ENCODE data around the gene LEUTX. TPM values are rescaled to one million over a fixed set of nuclear protein-coding genes. Genes with fewer than 3 reads are reported as not detected.
A peak's percentile ranks its signal among the peaks of the same experiment; 100 is the strongest.
"Not testable (repeated sequence)": the region's sequence is repeated elsewhere in the genome, so short reads cannot be mapped to it uniquely, and the experiment has no call there.

Gene LEUTX
- total RNA-seq, 1 experiment from 2014 or later = not detected

GRCh38 chr19:39754544-39754943 lies 24.1 kb upstream of the LEUTX start:
- Histone ChIP-seq H3K27ac (no peak overlapping the region), H3K4me1 (replicated peaks) (no peaks in the 10 kb centered on the region), H3K36me3 (no peaks in the 10 kb centered on the region), H3K27me3 (replicated peaks) (peaks cover 43% of the 10 kb centered on the region), H3K4me3 (no peak overlapping the region), H3K9me3 (replicated peaks) (no peaks in the 10 kb centered on the region)
- no peak for DNase-seq (ENCODE audit: low read depth in 1 of 2, low spot score in 2 of 2)

- Histone ChIP-seq H3K4me1 (replicated peaks) (no peaks in the 10 kb centered on the region), H3K9me3 (replicated peaks) (no peaks in the 10 kb centered on the region), H3K27me3 (replicated peaks) (peaks cover 41% of the 10 kb centered on the region), H3K4me3 (no peak overlapping the region), H3K36me3 (no peaks in the 10 kb centered on the region), H3K27ac (no peak overlapping the region)
- no peak for DNase-seq (ENCODE audit: low read depth in 1 of 2, low spot score in 2 of 2)
Measured at GRCh38 chr19:39754971-39755370, 23.7 kb upstream of the LEUTX start.

GRCh38 chr19:39759457-39760184 lies 19.0 kb upstream of the LEUTX start:
- no peaks in the 10 kb centered on the region for H3K36me3 ChIP-seq
- no peak overlapping the region for H3K27ac ChIP-seq
- no peak for DNase-seq (ENCODE audit: low read depth in 1 of 2, low spot score in 2 of 2)
- H3K4me3 ChIP-seq = no peak overlapping the region
- no peaks in the 10 kb centered on the region for H3K4me1 ChIP-seq (replicated peaks)
- H3K27me3 ChIP-seq (replicated peaks) = peaks cover 23% of the 10 kb centered on the region
- H3K9me3 ChIP-seq (replicated peaks) = no peaks in the 10 kb centered on the region

GRCh38 chr19:39761851-39762250 lies 16.8 kb upstream of the LEUTX start:
- not testable (repeated sequence) for H3K4me1 ChIP-seq (replicated peaks); H3K9me3 ChIP-seq (replicated peaks); H3K4me3 ChIP-seq; H3K36me3 ChIP-seq; H3K27ac ChIP-seq; H3K27me3 ChIP-seq (replicated peaks); DNase-seq (ENCODE audit: low read depth in 1 of 2, low spot score in 2 of 2)

GRCh38 chr19:39765091-39766076 lies 13.3 kb upstream of the LEUTX start:
- Histone ChIP-seq H3K27ac (no peak overlapping the region), H3K27me3 (replicated peaks) (0 out of 2 replicates have a peak, but pooled peaks cover 8% of the 10 kb centered on the region), H3K4me1 (replicated peaks) (no peaks in the 10 kb centered on the region), H3K4me3 (no peak overlapping the region), H3K36me3 (no peaks in the 10 kb centered on the region), H3K9me3 (replicated peaks) (peaks cover 3% of the 10 kb centered on the region; the same call in 1 of the 2 replicates)
- peak; percentile 18 to 53 for DNase-seq (ENCODE audit: low read depth in 1 of 2, low spot score in 2 of 2)

- H3K4me1 ChIP-seq (replicated peaks) = no peaks in the 10 kb centered on the region
- H3K9me3 ChIP-seq (replicated peaks) = peaks cover 3% of the 10 kb centered on the region; the same call in 1 of the 2 replicates
- H3K4me3 ChIP-seq = no peak overlapping the region
- H3K27me3 ChIP-seq (replicated peaks) = peaks cover 26% of the 10 kb centered on the region
- H3K27ac ChIP-seq = no peak overlapping the region
- no peak for DNase-seq (ENCODE audit: low read depth in 1 of 2, low spot score in 2 of 2)
- H3K36me3 ChIP-seq = no peaks in the 10 kb centered on the region
Measured at GRCh38 chr19:39768334-39768733, 10.3 kb upstream of the LEUTX start.

GRCh38 chr19:39768786-39769185 lies 9.9 kb upstream of the LEUTX start:
- Histone ChIP-seq H3K27me3 (replicated peaks) (peaks cover 27% of the 10 kb centered on the region), H3K9me3 (replicated peaks) (peaks cover 3% of the 10 kb centered on the region; the same call in 1 of the 2 replicates), H3K27ac (no peak overlapping the region), H3K36me3 (no peaks in the 10 kb centered on the region), H3K4me3 (no peak overlapping the region), H3K4me1 (replicated peaks) (no peaks in the 10 kb centered on the region)
- no peak for DNase-seq (ENCODE audit: low read depth in 1 of 2, low spot score in 2 of 2)

GRCh38 chr19:39780894-39781293 lies 2.2 kb downstream of the LEUTX start:
- DNase-seq (ENCODE audit: low read depth in 1 of 2, low spot score in 2 of 2) = no peak
- Histone ChIP-seq H3K36me3 (no peaks in the 10 kb centered on the region), H3K27me3 (replicated peaks) (peaks cover 31% of the 10 kb centered on the region), H3K4me1 (replicated peaks) (no peaks in the 10 kb centered on the region), H3K4me3 (no peak overlapping the region), H3K9me3 (replicated peaks) (no peaks in the 10 kb centered on the region), H3K27ac (no peak overlapping the region)

- no peaks in the 10 kb centered on the region for H3K36me3 ChIP-seq
- no peak overlapping the region for H3K27ac ChIP-seq
- DNase-seq (ENCODE audit: low read depth in 1 of 2, low spot score in 2 of 2) = no peak
- no peaks in the 10 kb centered on the region for H3K4me1 ChIP-seq (replicated peaks)
- no peak overlapping the region for H3K4me3 ChIP-seq
- H3K9me3 ChIP-seq (replicated peaks) = peaks cover 5% of the 10 kb centered on the region
- peaks cover 7% of the 10 kb centered on the region; the same call in 1 of the 2 replicates for H3K27me3 ChIP-seq (replicated peaks)
Measured at GRCh38 chr19:39788244-39788643, 9.6 kb downstream of the LEUTX start.

- peaks cover 5% of the 10 kb centered on the region for H3K9me3 ChIP-seq (replicated peaks)
- H3K4me3 ChIP-seq = peak overlapping the region; percentile 32
- peaks cover 25% of the 10 kb centered on the region for H3K27me3 ChIP-seq (replicated peaks)
- no peaks in the 10 kb centered on the region for H3K4me1 ChIP-seq (replicated peaks)
- no peak overlapping the region for H3K27ac ChIP-seq
- DNase-seq (ENCODE audit: low read depth in 1 of 2, low spot score in 2 of 2) = peak; percentile 63 to 71
- H3K36me3 ChIP-seq = no peaks in the 10 kb centered on the region
Measured at GRCh38 chr19:39792999-39793546, 14.4 kb downstream of the LEUTX start.

GRCh38 chr19:39795001-39795400 lies 16.3 kb downstream of the LEUTX start:
- Histone ChIP-seq H3K27ac (no peak overlapping the region), H3K4me3 (no peak overlapping the region), H3K4me1 (replicated peaks) (no peaks in the 10 kb centered on the region), H3K36me3 (no peaks in the 10 kb centered on the region), H3K27me3 (replicated peaks) (peaks cover 32% of the 10 kb centered on the region), H3K9me3 (replicated peaks) (no peaks in the 10 kb centered on the region)
- no peak for DNase-seq (ENCODE audit: low read depth in 1 of 2, low spot score in 2 of 2)

GRCh38 chr19:39796000-39796498 lies 17.4 kb downstream of the LEUTX start:
- Histone ChIP-seq H3K27ac (no peak overlapping the region), H3K27me3 (replicated peaks) (peaks cover 35% of the 10 kb centered on the region), H3K9me3 (replicated peaks) (no peaks in the 10 kb centered on the region), H3K4me1 (replicated peaks) (no peaks in the 10 kb centered on the region), H3K4me3 (no peak overlapping the region), H3K36me3 (no peaks in the 10 kb centered on the region)
- DNase-seq (ENCODE audit: low read depth in 1 of 2, low spot score in 2 of 2) = no peak

GRCh38 chr19:39797083-39797482 lies 18.4 kb downstream of the LEUTX start:
- no peaks in the 10 kb centered on the region for H3K4me1 ChIP-seq (replicated peaks)
- H3K4me3 ChIP-seq = no peak overlapping the region
- no peaks in the 10 kb centered on the region for H3K36me3 ChIP-seq
- no peak overlapping the region for H3K27ac ChIP-seq
- no peaks in the 10 kb centered on the region for H3K9me3 ChIP-seq (replicated peaks)
- peaks cover 38% of the 10 kb centered on the region for H3K27me3 ChIP-seq (replicated peaks)
- no peak for DNase-seq (ENCODE audit: low read depth in 1 of 2, low spot score in 2 of 2)

Measured in SJSA1 (cell line).